HG03280 (cell line): ENCODE results near the gene ZNF236.

Experiments used
- ATAC-seq: cut with Tn5 transposase; IDR thresholded peaks from one replicate; pipeline ENCODE4 v1.9.1; 2021; ENCODE audit warnings: mild to moderate bottlenecking, moderate library complexity; ENCODE audit not compliant: unreplicated experiment

Gene ZNF236

DNA sequence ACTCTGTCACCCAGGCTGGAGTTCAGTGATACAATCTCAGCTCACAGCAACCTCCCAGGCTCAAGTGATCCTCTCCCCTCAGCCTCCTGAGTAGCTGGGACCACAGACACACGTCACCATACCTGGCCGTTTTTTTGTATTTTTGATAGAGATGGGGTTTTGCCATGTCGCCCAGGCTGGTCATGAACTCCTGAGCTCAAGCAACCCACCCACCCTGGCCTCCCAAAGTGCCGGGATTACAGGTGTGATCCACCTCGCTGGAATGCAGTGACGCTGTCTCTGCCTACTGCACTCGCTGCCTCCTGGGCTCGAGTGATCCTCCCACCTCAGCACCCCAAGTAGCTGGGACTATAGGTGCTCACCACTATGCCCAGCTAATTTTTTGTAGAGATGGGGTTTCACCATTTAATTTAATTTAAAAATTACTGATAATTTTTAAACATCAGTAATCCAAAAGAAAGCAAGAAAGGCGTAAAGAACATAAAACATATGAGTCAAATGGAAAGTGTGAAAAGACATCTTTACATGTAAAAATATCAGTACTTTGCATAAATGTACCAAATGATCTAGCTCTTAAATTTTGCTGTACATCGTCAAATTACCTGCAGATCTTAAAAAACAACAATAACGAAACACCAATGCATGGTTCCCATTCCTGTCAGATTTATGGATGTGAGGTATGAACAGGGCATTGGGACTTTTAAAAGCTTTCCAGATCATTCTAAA is 2.8 kb upstream of the ZNF236 start:
- no peak for ATAC-seq

DNA sequence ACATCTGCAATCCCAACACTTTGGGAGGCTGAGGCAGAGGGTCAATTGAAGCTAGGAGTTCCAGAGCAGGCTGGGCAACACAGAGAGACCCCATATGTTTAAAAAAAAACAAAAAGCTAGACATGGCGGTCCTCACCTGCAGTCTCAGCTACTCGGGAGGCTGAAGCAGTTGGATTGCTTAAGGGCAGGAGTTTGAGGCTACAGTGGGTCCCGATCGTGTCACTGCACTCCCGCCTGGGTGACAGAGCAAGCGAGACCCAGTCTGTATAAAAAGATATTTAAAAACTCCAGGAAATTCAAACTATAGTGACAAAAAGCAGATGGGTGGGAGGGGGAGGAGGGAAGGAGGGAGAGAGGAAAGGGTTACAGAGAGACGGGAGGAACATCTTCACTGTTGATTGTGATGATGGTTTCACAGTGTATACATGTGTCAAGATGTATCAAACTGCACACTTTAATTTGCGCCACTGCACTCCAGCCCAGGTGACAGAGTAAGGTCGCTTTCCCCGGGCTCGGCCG is 942 bp upstream of the ZNF236 start:
- ATAC-seq = no peak

DNA sequence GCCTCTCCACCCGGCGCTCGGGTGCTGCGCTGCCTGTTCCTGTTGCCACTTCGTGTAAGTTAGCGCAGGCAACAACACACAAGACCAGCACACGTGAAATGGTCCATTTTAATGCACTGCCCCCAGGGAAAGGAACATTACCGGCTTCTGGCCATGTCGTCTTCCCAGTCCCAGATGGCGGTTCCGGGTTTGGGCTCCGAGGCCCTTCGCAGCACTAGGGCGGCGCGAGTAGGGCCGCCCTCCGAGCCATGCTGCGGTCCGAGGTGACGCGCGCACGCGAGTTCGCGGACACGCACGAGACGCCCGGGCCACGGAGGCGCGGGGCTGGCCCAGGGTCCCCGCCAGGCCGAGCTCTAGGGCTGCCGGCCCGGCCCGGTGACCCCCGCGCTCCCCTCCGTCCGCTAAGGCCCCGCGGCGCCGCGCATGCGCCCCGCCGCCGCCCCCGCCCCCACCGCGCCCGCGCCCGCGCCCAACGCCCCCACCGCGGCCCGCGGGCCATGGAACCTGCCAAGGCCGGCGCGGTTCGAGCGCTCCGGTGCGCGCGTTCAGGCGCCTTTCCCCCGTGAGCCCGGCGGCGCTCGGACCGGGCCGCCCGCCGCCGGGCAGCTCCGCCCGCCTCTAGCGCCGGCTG is 367 bp upstream of the ZNF236 start:
- peak; percentile 40 for ATAC-seq

DNA sequence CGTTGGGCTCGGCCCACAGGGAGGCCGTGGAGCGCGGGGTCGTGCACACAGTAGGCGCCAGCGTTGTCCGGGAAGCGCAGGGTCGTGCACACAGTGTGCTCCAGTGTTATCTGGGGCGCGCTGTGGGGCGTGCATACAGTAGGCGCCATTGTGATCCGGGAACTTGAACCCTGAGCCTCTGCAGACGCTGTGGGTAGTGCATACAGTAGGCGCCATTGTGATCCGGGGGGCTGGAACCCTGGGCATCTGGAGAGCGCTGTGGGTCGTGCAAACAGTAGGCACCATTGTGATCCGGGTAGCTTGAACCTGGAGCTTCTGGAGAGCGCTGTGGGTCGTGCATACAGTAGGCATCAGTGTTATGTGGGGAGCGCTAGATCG is 793 bp downstream of the ZNF236 start:
- no peak for ATAC-seq

DNA sequence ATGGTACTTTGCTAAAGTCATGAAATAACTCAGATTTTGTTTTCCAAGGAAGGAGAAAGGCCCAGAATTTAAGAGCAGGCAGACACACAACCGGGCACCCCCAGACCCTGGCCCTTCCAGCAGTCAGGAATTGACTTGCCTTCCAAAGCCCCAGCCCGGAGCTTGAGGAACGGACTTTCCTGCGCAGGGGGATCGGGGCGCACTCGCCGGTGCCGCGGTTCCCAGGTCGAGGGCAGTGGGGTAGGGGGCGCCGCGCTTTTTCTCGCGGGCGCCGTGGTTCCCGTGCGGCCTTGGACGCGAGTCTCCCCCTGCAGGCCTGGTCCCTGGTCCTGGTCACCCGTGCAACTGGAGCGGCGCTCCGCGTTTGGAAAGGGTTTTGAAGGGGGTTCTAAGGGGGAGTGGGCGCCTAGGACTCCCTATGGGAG is 1.2 kb downstream of the ZNF236 start:
- ATAC-seq = no peak

DNA sequence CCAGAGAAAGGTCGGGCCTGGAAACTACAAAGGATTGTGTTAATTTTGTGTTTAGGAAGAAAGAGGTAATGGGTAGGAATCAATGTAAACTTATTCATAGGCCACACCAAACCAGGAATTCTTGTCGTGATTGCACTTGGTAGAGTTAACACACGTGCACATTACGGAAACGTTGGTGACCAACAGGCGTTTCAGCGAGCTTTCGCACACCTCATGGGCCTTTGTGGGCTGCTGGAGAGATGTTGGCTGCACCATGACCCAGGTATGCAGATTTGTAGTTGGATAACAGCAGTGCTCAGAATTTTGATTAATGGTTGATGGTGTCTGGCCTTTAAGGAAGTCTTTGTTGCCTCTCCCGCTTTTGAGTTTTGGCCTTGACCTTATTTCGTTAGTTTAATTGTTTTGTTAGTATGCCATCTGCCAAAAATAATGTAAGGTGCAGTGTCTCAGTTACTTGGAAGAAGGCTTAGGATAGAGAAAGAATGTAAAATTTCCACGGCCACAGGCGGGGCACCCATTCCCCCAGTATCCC is 1.9 kb downstream of the ZNF236 start:
- no peak for ATAC-seq

DNA sequence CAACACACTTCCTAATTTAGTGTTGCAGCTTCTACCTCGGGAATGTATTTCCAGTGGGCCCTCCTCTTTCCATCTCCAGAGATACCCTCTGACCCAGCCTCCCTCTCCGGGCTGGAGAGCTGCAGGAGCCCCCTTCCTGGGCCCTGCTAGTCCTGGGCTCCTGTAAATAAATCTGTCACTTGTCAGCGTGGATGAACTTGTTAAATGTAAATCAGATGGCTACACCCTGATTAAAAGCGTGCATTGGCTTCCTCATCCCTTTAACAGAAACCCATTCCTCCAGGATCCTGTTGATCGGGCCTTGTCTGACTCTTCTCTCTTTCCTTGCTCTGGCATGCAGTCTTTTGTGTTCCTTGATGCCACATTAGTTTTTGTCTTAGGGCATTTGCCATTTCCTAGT is 2.4 kb downstream of the ZNF236 start:
- ATAC-seq = no peak

DNA sequence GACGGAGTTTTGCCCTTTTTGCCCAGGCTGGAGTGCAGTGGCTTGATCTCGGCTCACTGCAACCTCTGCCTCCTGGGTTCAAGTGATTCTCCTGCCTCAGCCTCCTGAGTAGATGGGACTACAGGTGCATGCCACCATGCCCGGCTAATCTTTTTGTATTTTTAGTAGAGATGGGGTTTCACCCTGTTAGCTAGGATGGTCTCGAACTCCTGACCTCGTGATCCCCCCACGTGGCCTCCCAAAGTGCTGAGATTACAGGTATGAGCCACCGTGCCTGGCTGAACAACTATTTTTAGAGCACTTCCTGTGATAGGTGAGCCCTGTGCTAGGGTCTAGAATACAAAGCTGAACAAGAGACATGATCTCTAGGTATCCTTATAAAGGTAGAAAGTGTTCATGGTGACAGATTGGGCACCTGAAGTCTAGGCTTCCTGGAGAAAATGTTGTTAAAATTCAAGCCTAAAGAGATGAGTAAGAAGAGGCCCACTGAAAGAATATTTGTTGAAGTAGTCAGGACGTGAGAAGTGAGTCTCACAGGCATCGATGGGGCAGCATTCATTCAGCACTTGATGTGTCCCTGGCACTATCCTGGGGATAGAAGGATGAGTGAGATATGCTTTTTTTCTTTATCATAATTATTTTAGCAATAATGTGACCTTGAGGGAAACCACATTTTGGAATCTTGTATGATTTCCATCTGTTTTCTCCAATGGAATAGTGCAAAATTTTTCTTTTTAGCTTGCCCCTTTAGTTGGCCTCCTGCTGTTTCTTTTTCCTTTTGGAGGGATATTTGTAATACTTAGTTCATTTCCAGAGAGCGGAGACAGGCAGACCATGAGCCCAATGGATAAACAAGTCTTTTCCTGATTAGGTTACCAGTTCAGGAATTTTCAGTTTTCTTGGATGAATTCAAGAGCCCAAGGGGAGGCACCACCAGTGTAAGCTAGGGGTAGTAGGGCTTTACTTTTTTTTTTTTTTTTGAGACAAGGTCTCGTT is 5.1 kb downstream of the ZNF236 start:
- no peak for ATAC-seq

DNA sequence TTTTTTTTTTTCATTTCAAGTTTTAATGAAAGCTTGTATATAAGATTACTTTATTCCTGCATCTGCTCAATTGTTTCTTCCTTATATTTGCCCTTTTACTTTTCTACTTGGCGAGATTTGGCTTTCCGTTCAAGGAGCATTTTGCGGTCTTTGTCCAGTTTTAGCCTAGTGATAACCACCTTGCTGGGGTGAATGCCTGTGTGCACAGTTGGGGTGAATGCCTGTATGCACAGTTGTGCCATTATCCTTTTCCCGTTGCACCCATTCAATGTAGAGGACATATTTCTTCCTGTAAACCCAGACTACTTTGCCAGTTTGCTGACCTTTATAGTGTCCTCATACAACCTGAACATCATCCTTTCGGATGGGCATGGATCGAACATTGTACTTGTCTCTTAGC is 12.0 kb downstream of the ZNF236 start:
- ATAC-seq = no peak

DNA sequence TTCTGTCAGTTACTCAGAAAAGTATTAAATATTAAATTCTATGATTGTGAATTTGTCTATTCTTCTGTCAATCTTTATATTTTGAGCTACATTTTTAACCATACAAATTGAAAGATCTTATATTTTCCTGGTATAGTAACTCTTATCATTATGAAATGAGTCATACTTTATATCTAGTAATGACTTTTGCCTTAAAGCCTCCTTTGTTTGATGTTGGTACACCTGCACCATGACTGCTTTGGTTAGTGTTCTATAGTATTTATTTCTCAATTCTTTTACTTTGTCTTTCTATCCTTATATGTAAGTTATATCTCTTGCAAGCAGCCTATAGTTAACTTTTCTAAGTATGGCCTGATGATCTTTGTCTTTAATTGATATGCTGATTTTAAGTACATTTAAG is 13.0 kb downstream of the ZNF236 start:
- ATAC-seq = no peak

DNA sequence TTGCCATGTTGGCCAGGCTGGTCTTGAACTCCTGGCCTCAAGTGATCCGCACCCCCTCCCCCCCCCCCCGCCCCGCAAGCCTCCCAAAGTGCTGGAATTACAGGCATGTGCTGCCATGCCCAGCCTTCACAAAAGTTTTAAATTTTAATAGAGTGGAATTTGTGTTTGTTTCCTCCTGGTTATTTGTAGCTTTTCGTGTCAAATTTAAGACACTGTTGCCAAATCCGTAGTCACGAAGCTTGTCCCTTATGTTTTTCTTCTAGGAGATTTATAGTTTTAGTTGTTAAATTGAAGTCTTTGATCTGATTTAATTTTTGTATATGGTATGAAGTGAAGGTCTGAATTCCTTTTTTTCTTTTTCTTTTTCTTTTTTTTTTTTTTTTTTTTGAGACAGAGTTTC is 14.7 kb downstream of the ZNF236 start:
- no peak for ATAC-seq

DNA sequence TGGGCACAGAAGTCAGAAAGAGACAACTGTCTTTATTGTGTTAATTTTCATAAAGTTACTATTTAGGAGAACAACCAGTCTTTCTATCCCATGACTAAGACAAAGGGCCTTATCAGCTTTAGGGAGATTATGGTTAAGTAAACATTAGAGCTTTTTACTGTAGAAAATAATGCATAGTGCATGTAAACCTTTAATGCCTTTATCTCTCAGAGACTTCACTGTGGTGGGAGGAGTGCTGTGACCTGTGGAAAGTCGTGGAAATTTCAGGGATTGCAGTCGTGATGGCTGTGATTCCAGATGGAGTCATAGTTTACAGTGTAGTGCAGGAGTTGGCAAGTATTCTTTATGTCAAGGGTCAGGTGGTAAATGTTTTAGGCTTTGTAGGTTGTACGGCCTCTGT is 15.8 kb downstream of the ZNF236 start:
- ATAC-seq = no peak

DNA sequence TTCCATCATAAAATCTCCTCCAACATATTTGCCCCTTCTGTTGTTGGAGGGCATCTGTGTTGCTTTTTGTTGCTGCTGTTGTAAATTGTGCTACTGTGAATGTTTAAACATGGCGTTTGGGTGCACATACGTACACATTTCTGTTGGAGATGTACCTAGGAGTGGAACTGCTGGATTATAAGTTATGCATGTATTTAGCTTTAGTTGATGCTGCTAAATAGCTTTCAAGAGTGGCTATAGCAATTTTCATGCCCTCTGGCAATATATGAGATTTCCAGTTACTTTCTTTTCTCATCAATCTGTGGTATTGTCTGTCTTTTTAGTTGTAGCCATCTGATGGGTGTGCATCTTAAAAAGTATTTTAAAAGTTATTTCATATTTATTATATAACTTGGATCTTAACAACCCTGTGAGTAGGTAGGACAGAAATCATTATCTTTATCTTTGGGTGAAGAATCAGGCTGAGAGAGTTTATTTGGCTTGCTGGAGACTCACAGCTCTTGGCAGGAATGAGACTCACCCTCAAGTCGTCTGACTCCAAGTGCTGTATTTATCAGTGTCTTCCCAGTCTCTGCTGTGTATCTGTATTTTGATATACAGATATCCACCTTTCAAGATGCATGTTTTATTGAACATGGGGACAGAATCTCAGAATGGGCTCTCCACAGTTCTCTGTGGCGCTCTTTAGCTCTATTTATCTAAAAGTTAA is 16.9 kb downstream of the ZNF236 start:
- no peak for ATAC-seq

DNA sequence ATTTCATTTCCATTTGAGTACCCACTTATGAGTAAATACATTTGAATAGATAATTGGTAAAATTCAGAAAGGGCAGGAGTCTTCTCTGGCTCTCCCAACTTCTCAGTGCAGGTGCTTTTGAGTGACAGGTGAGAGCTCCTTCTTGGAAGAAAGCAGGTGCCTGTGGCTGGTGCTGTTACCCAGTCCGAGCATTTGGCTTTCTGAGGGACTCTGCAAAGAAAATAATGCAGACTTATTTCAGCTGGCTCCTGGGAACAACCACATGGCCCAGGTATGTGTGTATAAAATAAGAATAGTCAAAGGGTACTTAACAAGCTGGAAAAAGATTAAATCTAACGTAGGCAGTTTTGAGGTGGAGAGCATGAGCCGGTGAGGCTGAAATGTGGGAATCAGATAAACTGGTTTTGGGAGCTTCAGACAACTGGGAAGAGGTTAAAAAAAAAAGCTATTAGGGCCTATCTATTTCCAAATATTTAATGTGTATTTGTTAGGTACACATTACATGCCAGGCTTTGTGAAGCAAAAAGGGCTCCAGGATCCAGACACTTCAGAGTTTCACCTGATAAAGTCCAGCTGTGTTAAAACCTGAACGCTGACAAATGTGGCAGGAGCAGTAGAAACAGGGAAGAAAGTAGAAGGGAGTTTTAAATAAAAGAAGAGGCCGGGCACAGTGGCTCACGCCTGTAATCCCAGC is 20.6 kb downstream of the ZNF236 start:
- ATAC-seq = no peak

DNA sequence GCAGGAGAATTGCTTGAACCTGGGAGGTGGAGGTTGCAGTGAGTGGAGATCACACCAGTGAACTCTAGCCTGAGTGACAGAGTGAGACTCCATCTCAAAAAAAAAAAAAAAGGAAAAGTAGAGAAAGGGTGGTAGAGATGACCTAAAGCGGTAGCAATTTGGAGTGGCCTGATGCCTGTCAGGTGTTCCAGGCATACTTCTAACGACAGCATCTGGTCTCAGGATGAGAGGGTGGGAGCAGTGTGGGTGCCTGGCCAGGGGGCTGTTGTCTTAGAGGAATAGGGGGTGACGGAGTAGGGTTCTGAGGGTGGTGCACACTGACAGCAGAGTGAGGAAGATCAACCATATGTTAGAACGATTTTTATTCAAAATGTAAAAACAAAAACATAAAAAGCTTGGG is 21.8 kb downstream of the ZNF236 start:
- no peak for ATAC-seq

DNA sequence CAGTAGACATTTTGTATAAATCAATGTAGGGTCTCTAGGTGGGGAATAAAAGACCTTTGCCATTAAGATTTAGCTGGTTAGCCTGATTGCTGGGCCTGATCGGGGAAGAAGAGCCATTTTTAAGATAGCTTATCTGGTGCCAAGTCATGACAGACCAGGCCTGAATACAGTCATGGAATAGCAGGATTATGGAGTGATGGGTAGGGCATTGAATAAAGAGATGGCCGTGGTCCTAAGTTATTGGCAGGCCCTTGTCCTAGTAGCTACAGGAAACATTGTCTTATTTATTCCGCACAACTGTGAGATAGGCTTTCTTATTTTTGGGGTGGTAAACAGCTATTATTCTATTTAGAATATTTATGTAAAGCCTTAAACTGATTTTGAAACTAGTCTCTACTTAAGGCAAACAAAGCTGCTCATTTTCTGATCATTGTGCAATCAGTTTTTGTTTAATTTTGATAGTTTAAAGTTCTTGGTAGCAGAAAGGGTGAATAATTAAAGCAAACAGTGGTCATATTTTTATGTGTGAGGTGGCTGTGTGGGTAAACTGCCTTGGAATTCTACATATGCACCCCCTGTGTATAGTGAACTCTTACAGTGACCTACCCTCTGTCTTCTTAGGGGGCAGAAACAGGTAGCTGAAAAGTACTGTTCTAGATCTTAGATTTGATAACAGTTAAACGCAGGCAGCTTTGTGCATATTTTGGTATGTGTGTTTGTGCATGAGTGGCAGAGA is 22.6 kb downstream of the ZNF236 start:
- no peak for ATAC-seq

DNA sequence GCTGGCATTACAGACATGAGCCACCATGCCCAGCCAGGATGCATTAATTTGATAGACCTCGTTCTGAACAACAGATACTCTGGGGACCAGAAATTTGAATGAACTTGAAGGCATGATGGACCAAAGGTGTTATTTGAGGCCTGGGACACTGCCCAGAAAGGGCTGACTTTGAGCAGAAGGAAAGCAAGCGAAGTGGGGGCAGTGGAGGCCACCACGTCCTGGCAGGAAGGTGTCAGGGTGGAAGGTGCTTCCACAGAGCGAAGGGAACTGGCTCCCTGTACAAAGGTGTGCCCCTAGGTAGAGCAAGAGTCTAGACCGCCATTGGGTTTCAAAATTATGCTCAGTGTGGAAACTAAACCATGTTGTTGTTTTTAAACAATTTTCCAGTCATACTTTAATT is 23.9 kb downstream of the ZNF236 start:
- ATAC-seq = no peak

DNA sequence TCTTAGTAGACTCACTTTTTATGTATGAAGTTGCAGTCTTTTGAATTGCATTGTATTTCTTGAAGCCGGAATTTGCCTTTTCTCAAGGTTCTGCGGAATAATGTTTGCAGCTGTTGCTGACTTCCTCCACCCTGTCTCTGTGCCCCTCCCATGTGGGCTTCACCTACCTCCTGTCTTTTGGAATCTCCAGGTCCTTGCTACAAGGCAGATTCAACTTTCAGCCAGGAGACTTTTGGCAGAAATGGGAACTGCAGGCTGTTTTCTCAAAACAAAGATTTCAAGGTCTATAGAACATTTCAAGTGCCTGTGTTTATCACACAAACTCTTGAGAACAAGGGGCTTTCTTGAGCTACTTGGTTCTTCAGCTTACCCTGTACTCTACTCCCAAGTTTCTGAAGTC is 25.6 kb downstream of the ZNF236 start:
- no peak for ATAC-seq

DNA sequence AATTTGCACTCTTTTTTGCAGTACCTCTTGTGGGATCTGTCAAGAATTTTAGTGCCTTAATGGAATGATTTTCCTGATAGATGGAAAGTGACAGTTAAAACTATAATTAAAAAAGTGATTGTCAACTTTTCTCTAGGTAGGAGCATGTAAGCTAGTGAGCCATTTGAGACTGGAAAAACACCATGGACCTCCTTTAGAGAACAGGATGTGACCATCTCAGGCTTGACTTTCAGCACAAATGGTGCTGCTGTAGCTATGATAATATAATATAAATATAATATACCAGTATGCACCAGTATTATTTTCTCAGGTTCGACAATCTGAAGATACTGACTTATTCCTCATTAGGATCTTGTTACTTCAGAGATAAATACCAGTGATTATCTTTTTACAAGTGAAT is 27.8 kb downstream of the ZNF236 start:
- no peak for ATAC-seq
